IMR-90 (cell line): ENCODE measurements around the gene EXPH5.

ENCODE experiments used
- CEBPB ChIP-seq: IDR thresholded peaks from 2 replicates; pipeline ENCODE4 v1.6.1; 2012; ENCODE audit warnings: low read depth, low read length, improper control_type of control experiment
- MAFK ChIP-seq: IDR thresholded peaks from 2 replicates; pipeline ENCODE4 v1.6.1; 2012; ENCODE audit warnings: low read depth, low read length, improper control_type of control experiment
- MAZ ChIP-seq: IDR thresholded peaks from 2 replicates; pipeline ENCODE4 v1.6.1; 2012; ENCODE audit warnings: low read depth, mild to moderate bottlenecking, low read length, improper control_type of control experiment, moderate library complexity, borderline replicate concordance
- MXI1 ChIP-seq: IDR thresholded peaks from 2 replicates; pipeline ENCODE4 v1.6.1; 2012; ENCODE audit warnings: low read depth, mild to moderate bottlenecking, low read length, moderate library complexity, borderline replicate concordance
- NFE2L2 ChIP-seq: fragments of 150-350 bp; IDR thresholded peaks from 2 replicates; pipeline ENCODE4 v1.6.1; 2016; ENCODE audit warnings: low read depth, mild to moderate bottlenecking, low read length
- POLR2A ChIP-seq: IDR thresholded peaks from 2 replicates; pipeline ENCODE4 v1.6.1; 2012; ENCODE audit warnings: mild to moderate bottlenecking, low read depth, low read length
- RAD21 ChIP-seq: IDR thresholded peaks from 2 replicates; pipeline ENCODE4 v1.6.1; 2012; ENCODE audit warnings: low read length, improper control_type of control experiment
- RCOR1 ChIP-seq: IDR thresholded peaks from 2 replicates; pipeline ENCODE4 v1.6.1; 2012; ENCODE audit warnings: mild to moderate bottlenecking, low read length, improper control_type of control experiment; ENCODE audit not compliant: insufficient replicate concordance
- SMC3 ChIP-seq: fragments of 150-350 bp; IDR thresholded peaks from 2 replicates; pipeline ENCODE4 v1.6.1; 2016; ENCODE audit warnings: low read depth, mild to moderate bottlenecking, antibody characterized with exemption, low read length, moderate library complexity
- TF ChIP-seq, protein P1 (sequence below): conservative IDR thresholded peaks from 2 replicates; pipeline ENCODE4 v1.5.1; 2012; ENCODE audit warnings: mild to moderate bottlenecking, low read depth, low read length, improper control_type of control experiment
- TF ChIP-seq, protein P2 (sequence below): fragments of 150-350 bp; IDR thresholded peaks from 2 replicates; pipeline ENCODE4 v1.6.1; 2017; ENCODE audit warnings: mild to moderate bottlenecking, antibody characterized with exemption, low read length, low read depth
- TF ChIP-seq, protein P3 (sequence below): fragments of 150-350 bp; IDR thresholded peaks from 2 replicates; pipeline ENCODE4 v1.6.1; 2016; ENCODE audit warnings: low read depth, mild to moderate bottlenecking, low read length, moderate library complexity, borderline replicate concordance

DNA sequence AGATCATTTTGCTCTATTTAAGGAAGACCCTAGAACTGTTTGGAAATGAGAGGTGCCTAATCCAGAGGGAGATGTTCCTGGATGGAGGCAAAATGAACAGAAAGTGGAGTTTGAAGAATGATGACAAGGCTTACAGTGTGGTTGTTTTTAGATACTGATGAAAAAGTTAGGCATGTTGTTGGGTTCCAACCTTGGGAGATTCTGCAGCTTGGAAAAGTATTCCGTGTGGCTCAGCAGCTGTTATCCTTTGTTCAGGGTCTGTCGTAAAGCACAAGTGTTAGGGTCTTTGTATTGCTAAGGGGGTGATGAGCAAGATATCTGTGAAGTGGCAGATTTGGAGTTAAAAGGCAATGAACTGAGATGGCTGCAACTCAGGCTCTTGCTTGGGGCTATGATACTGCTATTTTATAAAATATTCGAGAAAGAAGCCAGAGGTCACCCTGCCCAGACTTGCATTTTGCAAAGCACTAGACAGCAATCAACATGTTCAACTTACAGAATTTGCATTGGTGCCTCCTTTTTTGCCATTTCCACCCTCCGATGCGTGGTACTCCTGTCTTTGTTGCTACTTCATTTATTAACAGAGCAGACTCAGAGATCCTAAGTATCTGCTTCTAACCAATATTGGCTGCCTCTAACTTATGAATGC lies 50.1 kb downstream of the EXPH5 start:
- TF ChIP-seq, protein P1, sequence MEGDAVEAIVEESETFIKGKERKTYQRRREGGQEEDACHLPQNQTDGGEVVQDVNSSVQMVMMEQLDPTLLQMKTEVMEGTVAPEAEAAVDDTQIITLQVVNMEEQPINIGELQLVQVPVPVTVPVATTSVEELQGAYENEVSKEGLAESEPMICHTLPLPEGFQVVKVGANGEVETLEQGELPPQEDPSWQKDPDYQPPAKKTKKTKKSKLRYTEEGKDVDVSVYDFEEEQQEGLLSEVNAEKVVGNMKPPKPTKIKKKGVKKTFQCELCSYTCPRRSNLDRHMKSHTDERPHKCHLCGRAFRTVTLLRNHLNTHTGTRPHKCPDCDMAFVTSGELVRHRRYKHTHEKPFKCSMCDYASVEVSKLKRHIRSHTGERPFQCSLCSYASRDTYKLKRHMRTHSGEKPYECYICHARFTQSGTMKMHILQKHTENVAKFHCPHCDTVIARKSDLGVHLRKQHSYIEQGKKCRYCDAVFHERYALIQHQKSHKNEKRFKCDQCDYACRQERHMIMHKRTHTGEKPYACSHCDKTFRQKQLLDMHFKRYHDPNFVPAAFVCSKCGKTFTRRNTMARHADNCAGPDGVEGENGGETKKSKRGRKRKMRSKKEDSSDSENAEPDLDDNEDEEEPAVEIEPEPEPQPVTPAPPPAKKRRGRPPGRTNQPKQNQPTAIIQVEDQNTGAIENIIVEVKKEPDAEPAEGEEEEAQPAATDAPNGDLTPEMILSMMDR: no peak
- TF ChIP-seq SMC3 (no peak), CEBPB (no peak), RAD21 (no peak), POLR2A (no peak), RCOR1 (no peak), MAFK (no peak), MXI1 (no peak), MAZ (no peak), NFE2L2 (no peak)
- TF ChIP-seq, protein P2, sequence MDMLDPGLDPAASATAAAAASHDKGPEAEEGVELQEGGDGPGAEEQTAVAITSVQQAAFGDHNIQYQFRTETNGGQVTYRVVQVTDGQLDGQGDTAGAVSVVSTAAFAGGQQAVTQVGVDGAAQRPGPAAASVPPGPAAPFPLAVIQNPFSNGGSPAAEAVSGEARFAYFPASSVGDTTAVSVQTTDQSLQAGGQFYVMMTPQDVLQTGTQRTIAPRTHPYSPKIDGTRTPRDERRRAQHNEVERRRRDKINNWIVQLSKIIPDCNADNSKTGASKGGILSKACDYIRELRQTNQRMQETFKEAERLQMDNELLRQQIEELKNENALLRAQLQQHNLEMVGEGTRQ: no peak
- TF ChIP-seq, protein P3, sequence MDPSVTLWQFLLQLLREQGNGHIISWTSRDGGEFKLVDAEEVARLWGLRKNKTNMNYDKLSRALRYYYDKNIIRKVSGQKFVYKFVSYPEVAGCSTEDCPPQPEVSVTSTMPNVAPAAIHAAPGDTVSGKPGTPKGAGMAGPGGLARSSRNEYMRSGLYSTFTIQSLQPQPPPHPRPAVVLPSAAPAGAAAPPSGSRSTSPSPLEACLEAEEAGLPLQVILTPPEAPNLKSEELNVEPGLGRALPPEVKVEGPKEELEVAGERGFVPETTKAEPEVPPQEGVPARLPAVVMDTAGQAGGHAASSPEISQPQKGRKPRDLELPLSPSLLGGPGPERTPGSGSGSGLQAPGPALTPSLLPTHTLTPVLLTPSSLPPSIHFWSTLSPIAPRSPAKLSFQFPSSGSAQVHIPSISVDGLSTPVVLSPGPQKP: no peak
